HFF-Myc (cell line): ENCODE results near the gene LRP8.

Experiments
- DNase-seq: peaks from one replicate; pipeline ENCODE4 v3.0.0-alpha.2; 2011; ENCODE audit warnings: low read depth; ENCODE audit errors: extremely low read depth
- H3K4me3 ChIP-seq: replicated peaks from 2 replicates; pipeline ENCODE4 v1.5.1; 2011; ENCODE audit warnings: low read depth, mild to moderate bottlenecking, control low read depth, low read length
- TF ChIP-seq, protein P1 (sequence below): IDR thresholded peaks from 2 replicates; pipeline ENCODE4 v1.5.1; 2012; ENCODE audit warnings: mild to moderate bottlenecking, low read depth, low read length, control low read depth; ENCODE audit errors: missing control alignments

Gene LRP8

DNA sequence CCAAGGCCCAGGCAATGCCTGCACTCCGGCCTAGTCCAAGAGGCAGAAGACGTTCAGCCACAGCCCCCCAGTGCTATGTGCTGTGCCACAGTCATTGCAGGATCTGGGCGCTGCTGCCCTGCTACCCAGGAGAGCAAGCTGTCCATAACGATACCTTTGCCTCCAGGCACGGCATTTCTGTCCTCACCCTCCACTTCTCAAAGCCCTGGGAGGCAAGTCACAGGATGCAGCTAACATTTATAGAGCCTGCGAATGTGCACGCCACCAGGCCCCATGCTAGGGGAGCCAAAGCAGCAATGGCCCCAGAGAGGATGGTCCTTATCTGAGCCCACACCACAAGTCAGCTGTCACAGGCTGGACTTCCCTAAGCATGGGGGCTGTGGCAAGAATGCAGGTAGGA lies 13.8 kb downstream of the LRP8 start:
- TF ChIP-seq, protein P1, sequence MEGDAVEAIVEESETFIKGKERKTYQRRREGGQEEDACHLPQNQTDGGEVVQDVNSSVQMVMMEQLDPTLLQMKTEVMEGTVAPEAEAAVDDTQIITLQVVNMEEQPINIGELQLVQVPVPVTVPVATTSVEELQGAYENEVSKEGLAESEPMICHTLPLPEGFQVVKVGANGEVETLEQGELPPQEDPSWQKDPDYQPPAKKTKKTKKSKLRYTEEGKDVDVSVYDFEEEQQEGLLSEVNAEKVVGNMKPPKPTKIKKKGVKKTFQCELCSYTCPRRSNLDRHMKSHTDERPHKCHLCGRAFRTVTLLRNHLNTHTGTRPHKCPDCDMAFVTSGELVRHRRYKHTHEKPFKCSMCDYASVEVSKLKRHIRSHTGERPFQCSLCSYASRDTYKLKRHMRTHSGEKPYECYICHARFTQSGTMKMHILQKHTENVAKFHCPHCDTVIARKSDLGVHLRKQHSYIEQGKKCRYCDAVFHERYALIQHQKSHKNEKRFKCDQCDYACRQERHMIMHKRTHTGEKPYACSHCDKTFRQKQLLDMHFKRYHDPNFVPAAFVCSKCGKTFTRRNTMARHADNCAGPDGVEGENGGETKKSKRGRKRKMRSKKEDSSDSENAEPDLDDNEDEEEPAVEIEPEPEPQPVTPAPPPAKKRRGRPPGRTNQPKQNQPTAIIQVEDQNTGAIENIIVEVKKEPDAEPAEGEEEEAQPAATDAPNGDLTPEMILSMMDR, result no peak
- H3K4me3 ChIP-seq, result no peak overlapping the region
- DNase-seq, result no peak

DNA sequence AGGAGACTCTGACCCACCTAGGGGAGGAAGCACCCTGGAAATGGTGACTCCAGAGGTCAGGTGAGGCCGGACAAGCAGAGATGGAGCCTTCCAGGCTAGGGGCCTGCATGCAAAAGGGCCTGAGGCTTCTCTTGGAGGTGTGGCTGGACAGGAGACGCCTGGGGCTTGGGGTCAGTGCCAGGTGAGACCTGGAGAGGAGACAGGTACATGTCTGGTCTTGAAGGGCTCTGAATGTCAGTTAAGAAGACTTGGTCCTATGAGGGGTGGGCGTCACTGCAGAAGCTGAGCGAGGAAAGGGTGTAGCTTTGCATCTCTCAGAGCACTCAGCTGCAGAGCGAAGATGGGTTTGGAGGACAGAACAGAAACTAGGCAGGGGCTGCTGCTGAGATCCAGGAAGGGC lies 14.3 kb downstream of the LRP8 start:
- TF ChIP-seq, protein P1, result no peak
- H3K4me3 ChIP-seq, result no peak overlapping the region
- no peak for DNase-seq

DNA sequence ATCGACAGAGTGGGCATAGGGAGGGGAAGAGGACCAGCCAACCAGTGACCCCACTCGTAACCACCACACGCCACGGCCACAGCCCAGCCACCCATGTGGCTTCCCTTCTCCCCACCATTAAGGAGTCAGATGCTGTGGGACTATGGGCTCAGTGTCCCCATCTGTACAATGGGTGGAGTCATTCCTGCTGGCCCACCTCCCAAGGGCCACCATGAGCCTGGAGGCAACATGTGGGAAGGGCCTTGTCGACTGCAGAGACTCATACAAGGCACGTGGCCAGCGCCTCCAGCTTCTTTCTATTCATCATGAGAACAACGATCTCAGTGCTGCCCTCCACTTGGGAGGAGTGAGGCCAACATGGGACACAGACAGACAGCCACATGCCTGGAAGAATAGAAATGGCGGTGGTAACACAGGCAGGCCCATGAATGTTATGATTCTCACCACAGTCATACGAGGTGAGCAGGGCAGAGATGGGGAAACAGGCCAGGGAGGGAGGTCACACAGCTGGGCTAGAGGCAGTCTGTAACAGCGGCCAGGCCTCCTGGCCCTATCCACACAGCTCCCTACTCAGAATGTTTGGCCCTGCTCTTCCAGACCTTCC lies 16.1 kb downstream of the LRP8 start:
- no peak for DNase-seq
- H3K4me3 ChIP-seq, result no peak overlapping the region
- TF ChIP-seq, protein P1, result no peak

DNA sequence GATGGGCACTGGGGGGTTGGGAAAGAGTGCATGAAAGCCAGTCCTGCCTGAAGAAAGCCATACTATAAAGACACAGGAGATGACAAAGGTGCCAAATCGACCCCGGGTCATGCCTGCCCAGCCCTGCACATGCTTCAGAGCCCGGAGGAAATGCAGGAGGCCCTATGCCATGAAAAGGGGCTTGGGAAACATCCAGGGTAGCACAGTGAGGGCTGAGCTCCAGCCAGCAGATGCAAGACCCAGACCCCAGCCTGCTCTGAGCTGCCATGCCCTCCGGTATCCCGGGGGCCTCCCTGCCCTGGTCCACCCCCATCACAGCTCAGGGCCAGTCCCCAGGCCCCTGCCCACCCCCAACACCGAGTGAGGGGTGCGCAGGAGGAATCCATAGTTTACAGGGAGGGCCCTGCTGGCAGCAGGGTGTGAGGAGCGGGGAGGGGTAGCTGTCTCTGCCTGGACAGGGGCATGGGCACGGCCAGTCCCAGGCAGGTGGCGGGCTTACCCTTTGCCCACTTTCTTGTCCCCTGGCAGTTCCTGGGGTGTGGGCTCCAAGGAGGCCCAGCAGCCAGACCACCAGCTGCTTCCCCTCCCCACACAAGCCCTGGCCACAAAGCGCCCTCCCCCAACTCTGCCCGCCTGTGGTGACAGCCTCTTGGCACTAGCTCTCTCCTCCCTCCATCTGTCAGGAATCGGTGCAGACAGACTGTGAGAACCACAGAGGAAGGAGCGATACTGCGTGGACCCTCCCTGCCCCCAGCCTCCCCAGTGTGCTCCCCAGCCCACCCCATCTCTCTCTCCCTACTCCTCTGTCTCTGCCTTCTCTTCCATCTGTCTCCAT lies 16.8 kb downstream of the LRP8 start:
- TF ChIP-seq, protein P1, result no peak
- no peak for DNase-seq
- H3K4me3 ChIP-seq, result no peak overlapping the region

DNA sequence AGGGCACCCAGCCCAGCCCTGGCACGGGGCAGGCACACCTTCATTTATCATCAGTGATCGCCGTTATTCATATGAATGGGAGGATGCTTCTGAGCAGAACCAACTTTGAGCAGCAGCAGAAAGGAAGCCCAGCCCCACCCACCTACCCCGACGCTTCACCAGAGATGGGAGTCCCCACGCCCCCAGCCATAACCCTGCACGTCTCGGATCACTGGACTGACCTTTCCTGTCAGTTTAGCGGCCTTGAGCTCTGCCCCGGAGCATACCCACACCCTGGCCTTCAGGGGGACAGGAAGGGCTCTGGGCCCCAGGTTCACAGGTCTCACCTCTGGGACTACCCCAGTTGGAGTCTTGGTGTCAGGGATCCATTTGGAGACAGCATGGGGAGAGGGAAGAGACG lies 18.1 kb downstream of the LRP8 start:
- no peak overlapping the region for H3K4me3 ChIP-seq
- TF ChIP-seq, protein P1, result no peak

DNA sequence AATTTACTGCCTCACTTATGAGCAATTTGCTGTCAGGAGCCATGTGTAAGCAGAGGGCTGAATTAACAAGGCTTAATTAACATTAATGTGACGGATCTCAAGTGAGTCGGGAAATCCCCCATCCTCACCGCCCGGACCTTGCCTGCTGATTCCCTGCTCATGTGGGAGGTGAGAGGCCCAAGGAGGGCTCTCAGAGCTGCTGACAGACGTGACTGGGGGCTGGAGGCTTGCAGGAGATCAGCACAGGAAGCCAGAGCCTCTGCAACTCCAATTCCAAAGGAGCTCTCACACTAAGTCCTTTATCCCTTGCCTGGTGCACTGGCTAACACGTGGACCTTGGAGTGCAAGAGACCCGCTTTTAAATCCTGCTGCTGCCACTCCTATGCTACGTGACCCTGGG lies 19.4 kb downstream of the LRP8 start:
- no peak for DNase-seq
- TF ChIP-seq, protein P1, result no peak
- H3K4me3 ChIP-seq, result no peak overlapping the region

More for the DNA sequence above, 18.1 kb downstream of the LRP8 start:
- DNase-seq, result no peak
